Adrenal gland (tissue), 12 donors: ENCODE data around the gene MPC1. TPM values are rescaled to one million over a fixed set of nuclear protein-coding genes. Genes with fewer than 3 reads are reported as not detected.
"Not testable (repeated sequence)": the region's sequence is repeated elsewhere in the genome, so short reads cannot be mapped to it uniquely, and the experiment has no call there.

Experiments used
- DNase-seq, 7 donors: peaks; one replicate each; pipeline ENCODE4 v3.0.0-alpha.2; 2019 to 2020
- H3K27ac ChIP-seq, 5 donors: fragments of 200-600 bp; sonication (generic) in 4 of 5; 1 replicate in 3 of 5; 2 replicates in 2 of 5; pipeline versions ENCODE4 v1.5.1 to v1.8.0; 2016 to 2020; ENCODE audit warnings: mild to moderate bottlenecking in 1 of 5
- H3K27me3 ChIP-seq: fragments of 200-600 bp; 2 replicates; pipeline ENCODE4 v1.8.0; 2021
- H3K36me3 ChIP-seq, 2 donors: fragments of 200-600 bp; replicated peaks in 1 of 2; 1 replicate in 1 of 2; 2 replicates in 1 of 2; pipeline versions ENCODE4 v1.5.1 to v1.8.0; 2018 to 2022
- H3K4me1 ChIP-seq, 2 donors: fragments of 200-600 bp; replicated peaks in 1 of 2; 1 replicate in 1 of 2; 2 replicates in 1 of 2; pipeline versions ENCODE4 v1.5.1 to v1.8.0; 2018 to 2021
- H3K4me3 ChIP-seq, 4 donors: fragments of 200-600 bp; sonication (generic) in 3 of 4; one replicate each; pipeline ENCODE4 v1.5.1; 2016 to 2018
- H3K9me3 ChIP-seq, 3 donors: fragments of 200-600 bp; sonication (generic) in 1 of 3; replicated peaks in 1 of 3; 1 replicate in 2 of 3; 2 replicates in 1 of 3; pipeline versions ENCODE4 v1.5.1 to v1.8.0; 2016 to 2021
- CTCF ChIP-seq, 6 experiments: fragments of 450-650 bp in 4 of 6; fragments of 200-600 bp in 2 of 6; sonication (generic) in 1 of 6; IDR thresholded peaks; 1 replicate in 5 of 6; 2 replicates in 1 of 6; pipeline versions ENCODE4 v1.5.1 to v1.8.0; 2016 to 2021; ENCODE audit warnings: antibody characterized with exemption in 6 of 6, mild to moderate bottlenecking in 2 of 6, moderate library complexity in 1 of 6
- POLR2A ChIP-seq, 2 donors: fragments of 450-650 bp; IDR thresholded peaks; one replicate each; pipeline ENCODE4 v1.6.1; 2017; ENCODE audit warnings: antibody characterized with exemption in 2 of 2, mild to moderate bottlenecking in 2 of 2, moderate library complexity in 1 of 2
- WGBS, 4 donors: extraction: QIAGEN DNeasy Blood & Tissue Kit in 2 of 4; methylation state at CpG; one replicate each; pipeline versions ENCODE4 v1.1.5 to v1.1.7; 2013 to 2017; 5-methylcytosine and 5-hydroxymethylcytosine counted together
- intact Hi-C, 2 donors: fragments of 100-400 bp; cut with DNase I; formaldehyde crosslinking; loops; one replicate each; pipeline versions ENCODE4 v1.14.1 to v1.15.0; 2022 to 2023
- polyA plus RNA-seq, 3 donors: library from polyadenylated mRNA; stranded (reverse); fragments of 200-250 nt in 2 of 3; fragments of 350-450 nt in 1 of 3; fragmentation: Illumina TruSeq in 1 of 3; extraction: RNeasy Lipid Tissue Mini Kit (QIAGEN cat#74804) in 1 of 3; gene quantifications; one replicate each; pipeline ENCODE4 v1.2.3, GENCODE V29; 2013 to 2014
- total RNA-seq, 9 donors: library from RNA; depleted of rRNA in 4 of 9; stranded (reverse); fragments of >200 nt in 4 of 9; fragments of 120-200 nt in 1 of 9; fragmentation: NEBNext Ultra II Directional in 1 of 9; extraction: Animal tissue kit (Norgen Biotek cat#: 25700) in 1 of 9; gene quantifications; one replicate each; pipeline versions ENCODE4 v1.1.0 to v1.2.4, GENCODE V29; 2013 to 2023
- donor health status: healthy with polysubstance abuse.
- donor health status: Bipolar disorder and iron deficiency.
- donor health status: DM: yes; HTN: yes; CAD: no.
- donor health status: DM: no; HTN: no; CAD: no.
- donor health status: DM: no; HTN: no; CAD: no.
- donor health status: DM: yes; HTN: yes; CAD: no.

The MPC1 gene
- total and polyA plus RNA-seq, 12 donors = 22.8 to 76.9 (median 46.0) TPM

- peaks cover 5% of the 10 kb centered on the region in 2 donors for H3K4me1 ChIP-seq
- no peaks in the 10 kb centered on the region for H3K27me3 ChIP-seq
- no peaks in the 10 kb centered on the region for H3K9me3 ChIP-seq
- TF ChIP-seq POLR2A (IDR thresholded peaks at IDR 0.05) = no peak
- TF ChIP-seq CTCF (IDR thresholded peaks at IDR 0.05) = no peak
- no peak overlapping the region for H3K27ac ChIP-seq
- intact Hi-C loops = no loop called here
- no peak overlapping the region for H3K4me3 ChIP-seq
- no peak for DNase-seq
- no peaks in the 10 kb centered on the region for H3K36me3 ChIP-seq
These were observed 35.8 kb downstream of the MPC1 start for GRCh38 chr6:166346965-166347364.

GRCh38 chr6:166346449-166346848 lies 36.3 kb downstream of the MPC1 start:
- TF ChIP-seq CTCF (IDR thresholded peaks at IDR 0.05) (no peak), POLR2A (IDR thresholded peaks at IDR 0.05) (no peak)

GRCh38 chr6:166345672-166346071 lies 37.1 kb downstream of the MPC1 start:
- WGBS, 4 donors = 79 to 85% (median 83%) methylated on average over 9 of the region's 9 CpGs
- H3K27ac ChIP-seq, H3K27me3 ChIP-seq, intact Hi-C loops, H3K36me3 ChIP-seq, H3K9me3 ChIP-seq, H3K4me3 ChIP-seq, DNase-seq: not testable (repeated sequence)
- H3K4me1 ChIP-seq = peaks cover 14 to 15% of the 10 kb centered on the region in 2 donors

More at GRCh38 chr6:166346449-166346848, 36.3 kb downstream of the MPC1 start:
- H3K27ac ChIP-seq = no peak overlapping the region
- 86 to 88% (median 87%) methylated on average over 3 of the region's 3 CpGs for whole genome bisulfite sequencing, 4 donors
- intact Hi-C loops = no loop called here
- H3K27me3 ChIP-seq = no peaks in the 10 kb centered on the region
- H3K4me3 ChIP-seq = no peak overlapping the region
- no peak for DNase-seq
- H3K9me3 ChIP-seq = no peaks in the 10 kb centered on the region
- H3K36me3 ChIP-seq = no peaks in the 10 kb centered on the region
- H3K4me1 ChIP-seq = peaks cover 6 to 7% of the 10 kb centered on the region in 2 donors

- H3K27me3 ChIP-seq, intact Hi-C loops, H3K36me3 ChIP-seq, H3K9me3 ChIP-seq, DNase-seq, H3K27ac ChIP-seq, H3K4me3 ChIP-seq: not testable (repeated sequence)
- 88 to 96% (median 92%) methylated on average over 2 of the region's 2 CpGs for WGBS, 4 donors
- peaks cover 14 to 22% of the 10 kb centered on the region in 2 donors for H3K4me1 ChIP-seq
These were observed 37.8 kb downstream of the MPC1 start for GRCh38 chr6:166344921-166345320.

GRCh38 chr6:166344240-166344639 lies 38.5 kb downstream of the MPC1 start:
- DNase-seq = no peak
- no peak overlapping the region for H3K4me3 ChIP-seq
- H3K36me3 ChIP-seq = no peaks in the 10 kb centered on the region
- 78 to 91% (median 87%) methylated on average over 8 of the region's 8 CpGs for WGBS, 4 donors
- TF ChIP-seq POLR2A (IDR thresholded peaks at IDR 0.05) = no peak
- intact Hi-C loops = no loop called here
- H3K27me3 ChIP-seq = no peaks in the 10 kb centered on the region
- H3K4me1 ChIP-seq = peaks cover 14 to 28% of the 10 kb centered on the region in 2 donors
- no peaks in the 10 kb centered on the region for H3K9me3 ChIP-seq
- H3K27ac ChIP-seq = no peak overlapping the region

- H3K36me3 ChIP-seq = no peaks in the 10 kb centered on the region
- peak overlapping the region in 2 of 4 donors; percentile 88 to 91 for H3K4me3 ChIP-seq
- intact Hi-C loops = no loop called here
- 38 to 44% (median 40%) methylated on average over 3 of the region's 3 CpGs for WGBS, 4 donors
- DNase-seq = no peak
- H3K27ac ChIP-seq = peak overlapping the region; percentile 42 to 94 (median 86)
- H3K9me3 ChIP-seq = no peaks in the 10 kb centered on the region
- peaks cover 14 to 28% of the 10 kb centered on the region in 2 donors for H3K4me1 ChIP-seq
- H3K27me3 ChIP-seq = no peaks in the 10 kb centered on the region
- TF ChIP-seq CTCF (IDR thresholded peaks at IDR 0.05) = no peak
- TF ChIP-seq POLR2A (IDR thresholded peaks at IDR 0.05) = no peak
These were observed 39.6 kb downstream of the MPC1 start for GRCh38 chr6:166343150-166343487.
